ENCODE data around the gene TMEM229B.

Gene TMEM229B

GRCh38 chr14:67487937-67488893 is at the start of gene TMEM229B:
TSS of gene TMEM229B (minus strand) at chr14:67488721. CDS start at chr14:67473923, 14,798 bp downstream.
- DNase-seq (ENCODE audit: low read depth, low spot score) = no peak

DNA sequence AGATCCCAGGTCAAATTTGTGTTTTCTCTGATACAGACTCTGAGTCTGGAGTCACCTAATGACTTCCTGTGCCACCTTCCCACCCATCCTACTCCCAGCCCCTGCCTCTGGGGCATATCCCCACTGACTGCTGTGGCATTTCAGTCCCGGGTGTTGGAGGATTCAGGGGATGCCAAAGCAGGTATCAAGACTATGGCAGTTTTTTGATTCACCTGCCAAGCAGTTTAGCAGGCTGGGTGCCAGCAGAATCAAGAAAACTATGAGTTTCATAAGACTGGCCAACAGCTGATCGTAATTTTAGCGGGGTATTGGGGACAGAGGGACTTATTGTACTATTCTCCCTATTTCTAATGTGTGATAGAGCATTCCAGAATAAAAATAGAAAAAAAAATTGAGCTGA is 49.2 kb upstream of the TMEM229B start:
- DNase-seq (ENCODE audit: low read depth, low spot score) = no peak

DNA sequence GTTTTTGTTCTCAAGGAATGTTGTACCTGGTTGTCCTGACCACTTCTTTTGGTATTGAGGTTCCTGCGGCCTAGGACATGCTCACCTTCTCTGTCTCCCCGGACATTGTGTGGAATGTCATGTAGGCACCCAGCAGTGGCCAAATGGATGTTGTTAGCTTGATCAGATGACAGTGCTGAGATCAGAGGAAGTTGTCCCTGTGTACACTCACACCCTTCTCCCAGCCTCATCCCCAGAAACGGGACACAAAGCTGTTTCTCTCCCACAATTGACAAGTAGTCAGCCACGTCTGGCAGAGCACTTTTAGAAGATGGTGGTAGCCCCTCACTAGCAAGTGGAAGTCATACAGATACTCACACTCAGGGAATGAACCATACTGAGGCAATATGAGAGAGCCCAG is 47.6 kb upstream of the TMEM229B start:
- no peak for DNase-seq (ENCODE audit: low read depth, low spot score)

- no peak for DNase-seq (ENCODE audit: low read depth, low spot score)
Observed at GRCh38 chr14:67533754-67534085, 45.2 kb upstream of the TMEM229B start.

- peak; percentile 85 for DNase-seq (ENCODE audit: low read depth, low spot score)
Observed at GRCh38 chr14:67532998-67533753, 44.7 kb upstream of the TMEM229B start, which contains the start of gene PLEKHH1. TSS of gene PLEKHH1 (plus strand) at chr14:67533290. CDS start at chr14:67541868, 8,578 bp downstream.

- no peak for DNase-seq (ENCODE audit: low read depth, low spot score)
Observed at GRCh38 chr14:67532606-67532997, 44.1 kb upstream of the TMEM229B start.

GRCh38 chr14:67529947-67530935 is 41.7 kb upstream of the TMEM229B start:
- no peak for DNase-seq (ENCODE audit: low read depth, low spot score)

GRCh38 chr14:67528276-67528675 is 39.8 kb upstream of the TMEM229B start:
- no peak for DNase-seq (ENCODE audit: low read depth, low spot score)

GRCh38 chr14:67527756-67528155 is 39.2 kb upstream of the TMEM229B start:
- no peak for DNase-seq (ENCODE audit: low read depth, low spot score)

GRCh38 chr14:67526676-67527459 is 38.3 kb upstream of the TMEM229B start:
- DNase-seq (ENCODE audit: low read depth, low spot score) = peak; percentile 61

- DNase-seq (ENCODE audit: low read depth, low spot score) = no peak
Observed at GRCh38 chr14:67526181-67526580, 37.7 kb upstream of the TMEM229B start.

- DNase-seq (ENCODE audit: low read depth, low spot score) = no peak
Observed at GRCh38 chr14:67525389-67525788, 36.9 kb upstream of the TMEM229B start.

GRCh38 chr14:67524634-67524963 is 36.1 kb upstream of the TMEM229B start:
- peak; percentile 55 for DNase-seq (ENCODE audit: low read depth, low spot score)

GRCh38 chr14:67523764-67524633 is 35.5 kb upstream of the TMEM229B start:
- DNase-seq (ENCODE audit: low read depth, low spot score) = no peak

- no peak for DNase-seq (ENCODE audit: low read depth, low spot score)
Observed at GRCh38 chr14:67522270-67522669, 33.7 kb upstream of the TMEM229B start.

- no peak for DNase-seq (ENCODE audit: low read depth, low spot score)
Observed at GRCh38 chr14:67520482-67520881, 32.0 kb upstream of the TMEM229B start.

- no peak for DNase-seq (ENCODE audit: low read depth, low spot score)
Observed at GRCh38 chr14:67519406-67519805, 30.9 kb upstream of the TMEM229B start.

DNA sequence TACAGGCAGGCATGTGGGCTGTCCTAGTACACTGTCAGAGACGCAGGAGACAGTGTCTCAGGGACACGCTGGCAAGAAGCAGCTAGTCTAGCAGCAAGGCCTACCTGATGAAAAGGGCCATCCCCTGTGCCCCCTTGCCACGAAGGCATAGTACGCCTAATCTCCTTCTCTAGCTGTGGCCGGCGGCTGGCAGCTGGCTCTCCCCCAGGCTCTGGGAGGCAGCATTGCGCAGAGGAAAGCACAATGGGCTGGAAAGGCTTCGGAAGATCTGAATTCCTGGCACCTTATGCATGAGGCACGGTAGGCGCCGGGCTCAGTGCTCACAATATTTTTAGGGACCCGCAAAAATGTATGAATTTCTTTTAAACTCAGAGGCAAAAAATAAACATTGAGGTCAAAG is 28.6 kb upstream of the TMEM229B start:
- peak; percentile 83 for DNase-seq (ENCODE audit: low read depth, low spot score)

- no peak for DNase-seq (ENCODE audit: low read depth, low spot score)
Observed at GRCh38 chr14:67516676-67517075, 28.2 kb upstream of the TMEM229B start.
